H9 (cell line): Measurements from ENCODE around the gene GARNL3. TPM values are rescaled to one million over a fixed set of nuclear protein-coding genes. Genes with fewer than 3 reads are reported as not detected.

Experiments used
- DNase-seq: peaks from one replicate; pipeline ENCODE4 v3.0.0-alpha.2; 2017
- H2AFZ ChIP-seq: one replicate; pipeline ENCODE4 v1.6.1; 2013; ENCODE audit warnings: mild to moderate bottlenecking, low read length, control low read depth, moderate library complexity
- H2AK5ac ChIP-seq: 2 replicates; pipeline ENCODE4 v1.6.1; 2013; ENCODE audit warnings: low read length, control low read depth, mixed read lengths; ENCODE audit not compliant: insufficient read length
- H2BK120ac ChIP-seq: one replicate; pipeline ENCODE4 v1.6.1; 2013; ENCODE audit warnings: low read depth, mild to moderate bottlenecking, low read length, control low read depth, inconsistent platforms; ENCODE audit not compliant: poor library complexity, severe bottlenecking
- H2BK12ac ChIP-seq: 2 replicates; pipeline ENCODE4 v1.6.1; 2013; ENCODE audit warnings: low read length, control low read depth, mixed read lengths, low read depth; ENCODE audit not compliant: insufficient read length
- H2BK15ac ChIP-seq: 2 replicates; pipeline ENCODE4 v1.6.1; 2013; ENCODE audit warnings: low read depth, low read length, control low read depth
- H2BK20ac ChIP-seq: one replicate; pipeline ENCODE4 v1.6.1; 2013; ENCODE audit warnings: low read depth, mild to moderate bottlenecking, low read length, control low read depth, inconsistent platforms; ENCODE audit not compliant: poor library complexity, severe bottlenecking
- H2BK5ac ChIP-seq: 2 replicates; pipeline ENCODE4 v1.6.1; 2013; ENCODE audit warnings: low read length, control low read depth, mixed read lengths; ENCODE audit not compliant: insufficient read length
- H3K14ac ChIP-seq: 2 replicates; pipeline ENCODE4 v1.6.1; 2013; ENCODE audit warnings: low read length, control low read depth; ENCODE audit not compliant: insufficient read depth
- H3K18ac ChIP-seq: 2 replicates; pipeline ENCODE4 v1.6.1; 2013; ENCODE audit warnings: low read depth, mild to moderate bottlenecking, mixed read lengths, low read length, control low read depth; ENCODE audit not compliant: insufficient read length
- H3K23ac ChIP-seq: 2 replicates; pipeline ENCODE4 v1.6.1; 2013; ENCODE audit warnings: low read length, control low read depth, mixed read lengths, low read depth; ENCODE audit not compliant: insufficient read length
- H3K23me2 ChIP-seq: 2 replicates; pipeline ENCODE4 v1.6.1; 2013; ENCODE audit warnings: low read depth, mild to moderate bottlenecking, mixed read lengths, low read length, control low read depth; ENCODE audit not compliant: insufficient read length, poor library complexity, severe bottlenecking
- H3K27ac ChIP-seq: 2 replicates; pipeline ENCODE4 v1.5.1; 2013; ENCODE audit warnings: low read length, control low read depth, mixed read lengths, low read depth; ENCODE audit not compliant: insufficient read length
- H3K27me3 ChIP-seq: 2 replicates; pipeline ENCODE4 v1.6.1; 2013; ENCODE audit warnings: low read length, control low read depth, inconsistent platforms; ENCODE audit not compliant: insufficient read depth
- H3K4ac ChIP-seq: 2 replicates; pipeline ENCODE4 v1.6.1; 2013; ENCODE audit warnings: low read depth, mild to moderate bottlenecking, control low read depth, inconsistent platforms, low read length, moderate library complexity
- H3K4me1 ChIP-seq: 2 replicates; pipeline ENCODE4 v1.6.1; 2013; ENCODE audit warnings: low read length, control low read depth, inconsistent platforms; ENCODE audit not compliant: insufficient read depth
- H3K4me2 ChIP-seq: 2 replicates; pipeline ENCODE4 v1.6.1; 2013; ENCODE audit warnings: low read length, control low read depth, mixed read lengths; ENCODE audit not compliant: insufficient read length, insufficient read depth
- H3K56ac ChIP-seq: 2 replicates; pipeline ENCODE4 v1.6.1; 2013; ENCODE audit warnings: low read depth, mild to moderate bottlenecking, mixed read lengths, low read length, control low read depth; ENCODE audit not compliant: insufficient read length
- H3K79me1 ChIP-seq: 2 replicates; pipeline ENCODE4 v1.6.1; 2013; ENCODE audit warnings: low read depth, mild to moderate bottlenecking, moderate library complexity, low read length, control low read depth, inconsistent platforms; ENCODE audit not compliant: insufficient read depth, poor library complexity, severe bottlenecking
- H3K79me2 ChIP-seq: 2 replicates; pipeline ENCODE4 v1.6.1; 2013; ENCODE audit warnings: low read length, control low read depth, inconsistent platforms; ENCODE audit not compliant: insufficient read depth
- H3K9ac ChIP-seq: 2 replicates; pipeline ENCODE4 v1.6.1; 2013; ENCODE audit warnings: low read length, control low read depth, mixed read lengths; ENCODE audit not compliant: insufficient read length; ENCODE audit errors: extremely low read depth
- H3K9me3 ChIP-seq: one replicate; pipeline ENCODE4 v1.6.1; 2013; ENCODE audit warnings: low read depth, low read length, inconsistent platforms; ENCODE audit not compliant: control insufficient read depth
- H3T11ph ChIP-seq: one replicate; pipeline ENCODE4 v1.6.1; 2013; ENCODE audit warnings: mild to moderate bottlenecking, low read length, control low read depth, inconsistent platforms
- H4K20me1 ChIP-seq: one replicate; pipeline ENCODE4 v1.6.1; 2013; ENCODE audit not compliant: control insufficient read depth, insufficient read length, insufficient read depth
- H4K5ac ChIP-seq: 2 replicates; pipeline ENCODE4 v1.6.1; 2013; ENCODE audit warnings: low read depth, mild to moderate bottlenecking, mixed read lengths, low read length, control low read depth; ENCODE audit not compliant: insufficient read length
- H4K8ac ChIP-seq: replicated peaks from 2 replicates; pipeline ENCODE4 v1.6.1; 2013; ENCODE audit warnings: low read length, control low read depth, mixed read lengths, low read depth; ENCODE audit not compliant: insufficient read length
- H4K91ac ChIP-seq: 2 replicates; pipeline ENCODE4 v1.6.1; 2013; ENCODE audit warnings: low read depth, mild to moderate bottlenecking, moderate library complexity, mixed read lengths, low read length, control low read depth; ENCODE audit not compliant: insufficient read length
- H3K27ac Mint-ChIP-seq, 3 experiments: 2 replicates in 2 of 3; 3 replicates in 1 of 3; pipeline ENCODE4 v1.8.0; 2020 to 2021; ENCODE audit warnings: mixed read lengths in 3 of 3, mild to moderate bottlenecking in 1 of 3, moderate library complexity in 1 of 3
- H3K27me3 Mint-ChIP-seq: 2 replicates; pipeline ENCODE4 v1.8.0; 2021; ENCODE audit warnings: low read depth, mild to moderate bottlenecking, moderate library complexity, mixed read lengths
- H3K36me3 Mint-ChIP-seq, 3 experiments: 2 replicates in 2 of 3; 3 replicates in 1 of 3; pipeline ENCODE4 v1.8.0; 2020 to 2021; ENCODE audit warnings: low read depth in 3 of 3, mixed read lengths in 3 of 3; ENCODE audit not compliant: insufficient read depth in 1 of 3
- H3K4me1 Mint-ChIP-seq, 2 experiments: 2 replicates each; pipeline ENCODE4 v1.8.0; 2020; ENCODE audit warnings: mixed read lengths in 2 of 2
- H3K4me3 Mint-ChIP-seq, 2 experiments: 2 replicates in 1 of 2; 3 replicates in 1 of 2; pipeline ENCODE4 v1.8.0; 2020 to 2021; ENCODE audit warnings: mild to moderate bottlenecking in 2 of 2, mixed read lengths in 2 of 2, moderate library complexity in 1 of 2
- H3K9me3 Mint-ChIP-seq, 2 experiments: 2 replicates in 1 of 2; 3 replicates in 1 of 2; pipeline ENCODE4 v1.8.0; 2020; ENCODE audit warnings: mild to moderate bottlenecking in 2 of 2, mixed read lengths in 2 of 2, moderate library complexity in 1 of 2
- CTCF ChIP-seq: fragments of 200-600 bp; sonication (generic); conservative IDR thresholded peaks from 3 replicates; pipeline ENCODE4 v1.8.0; 2021; ENCODE audit warnings: antibody characterized with exemption, mild to moderate bottlenecking
- WGBS: extraction: QIAGEN DNeasy Blood & Tissue Kit; methylation state at CpG from one replicate; pipeline ENCODE4 v1.1.7; 2013; ENCODE audit warnings: missing lambda C conversion rate, low lambda C conversion rate, mixed read lengths; ENCODE audit not compliant: insufficient read length; ENCODE audit errors: extremely low coverage; 5-methylcytosine and 5-hydroxymethylcytosine counted together
- total RNA-seq: library from RNA; stranded (reverse); gene quantifications from 2 replicates; pipeline ENCODE4 v1.2.1, GENCODE V29; 2021

GARNL3 gene
- total RNA-seq, 1 experiment from 2014 or later = 8.7 TPM

GRCh38 chr9:127278372-127278771 is 13.8 kb downstream of the GARNL3 start:
- no peak overlapping the region for H2BK5ac ChIP-seq
- Mint-ChIP-seq H3K27me3 (no peaks in the 10 kb centered on the region), H3K27ac (no peak overlapping the region), H3K4me1 (peaks cover 7 to 11% of the 10 kb centered on the region in 2 experiments; a peak in 3 of 4 replicates), H3K36me3 (peaks cover 0 to 4% (median 4%) of the 10 kb centered on the region in 3 experiments; a peak in 3 of 7 replicates), H3K9me3 (peaks cover 2% of the 10 kb centered on the region in 2 experiments; a peak in 2 of 5 replicates), H3K4me3 (no peak overlapping the region)
- no peaks in the 10 kb centered on the region for H3K79me1 ChIP-seq
- H3K27me3 ChIP-seq = no peaks in the 10 kb centered on the region
- H2BK12ac ChIP-seq = no peak overlapping the region
- H3K18ac ChIP-seq = no peak overlapping the region
- no CpG with 5 or more reads among the region's 2 CpGs for WGBS
- H3K9ac ChIP-seq = no peak overlapping the region
- no peak overlapping the region for H3K23ac ChIP-seq
- no peak overlapping the region for H3K4me2 ChIP-seq
- no peaks in the 10 kb centered on the region for H4K20me1 ChIP-seq
- no peaks in the 10 kb centered on the region for H3K4me1 ChIP-seq
- H2AFZ ChIP-seq = no peak overlapping the region
- no peak overlapping the region for H2BK15ac ChIP-seq
- no peak overlapping the region for H4K5ac ChIP-seq
- no peak overlapping the region for H3K4ac ChIP-seq
- H3K23me2 ChIP-seq = no peaks in the 10 kb centered on the region
- H3K79me2 ChIP-seq = no peaks in the 10 kb centered on the region
- no peak overlapping the region for H3K56ac ChIP-seq
- DNase-seq = no peak
- H4K8ac ChIP-seq = no peak overlapping the region
- H2BK20ac ChIP-seq = no peak overlapping the region
- no peak overlapping the region for H4K91ac ChIP-seq
- no peaks in the 10 kb centered on the region for H3K9me3 ChIP-seq
- no peak overlapping the region for H3K27ac ChIP-seq
- no peak overlapping the region for H2AK5ac ChIP-seq
- no peak for TF ChIP-seq CTCF
- H2BK120ac ChIP-seq = no peak overlapping the region
- H3T11ph ChIP-seq = no peak overlapping the region
- no peak overlapping the region for H3K14ac ChIP-seq
